CD4-positive, CD25-positive, alpha-beta regulatory T cell (primary cell): Measurements from ENCODE around the gene WNT7B. TPM values are rescaled to one million over a fixed set of nuclear protein-coding genes. Genes with fewer than 3 reads are reported as not detected.

Source experiments
- ATAC-seq, 2 donors: fragments of 150-1000 bp; cut with Tn5 transposase; one replicate each; pipeline ENCODE4 v1.10.0; 2021; ENCODE audit warnings: low read depth in 2 of 2, moderate number of reproducible peaks in 2 of 2, moderate library complexity in 1 of 2
- DNase-seq, 3 donors: peaks; one replicate each; pipeline versions ENCODE4 v3.0.0 to v3.0.0-alpha.2; 2012 to 2022; ENCODE audit warnings: mixed read lengths in 1 of 3
- H3K27ac ChIP-seq: one replicate; pipeline ENCODE4 v1.7.0; 2013; ENCODE audit warnings: mild to moderate bottlenecking, low read length; ENCODE audit not compliant: insufficient read depth, poor library complexity, severe bottlenecking
- H3K27me3 ChIP-seq: one replicate; pipeline ENCODE4 v1.7.0; 2013; ENCODE audit warnings: low read length; ENCODE audit not compliant: control insufficient read depth, insufficient read depth
- H3K36me3 ChIP-seq: one replicate; pipeline ENCODE4 v1.7.0; 2013; ENCODE audit warnings: mild to moderate bottlenecking, low read length, moderate library complexity; ENCODE audit not compliant: control insufficient read depth, insufficient read depth
- H3K4me1 ChIP-seq: 2 replicates; pipeline ENCODE4 v1.7.0; 2013; ENCODE audit warnings: mild to moderate bottlenecking, low read length; ENCODE audit not compliant: insufficient read depth, control insufficient read depth, poor library complexity, severe bottlenecking
- H3K4me3 ChIP-seq: one replicate; pipeline ENCODE4 v1.7.0; 2013; ENCODE audit warnings: low read depth, mild to moderate bottlenecking, low read length, moderate library complexity
- H3K9me3 ChIP-seq, 2 experiments: 1 replicate in 1 of 2; 2 replicates in 1 of 2; pipeline ENCODE4 v1.7.0; 2013; ENCODE audit warnings: low read length in 2 of 2, mild to moderate bottlenecking in 1 of 2, moderate library complexity in 1 of 2; ENCODE audit not compliant: control insufficient read depth in 2 of 2
- H3K27ac Mint-ChIP-seq, 3 donors: one replicate each; pipeline ENCODE4 v1.8.0; 2020 to 2022; ENCODE audit warnings: mild to moderate bottlenecking in 3 of 3, mixed read lengths in 3 of 3, moderate library complexity in 2 of 3
- H3K27me3 Mint-ChIP-seq: one replicate; pipeline ENCODE4 v1.8.0; 2022; ENCODE audit warnings: mild to moderate bottlenecking, mixed read lengths
- H3K36me3 Mint-ChIP-seq: one replicate; pipeline ENCODE4 v1.8.0; 2020; ENCODE audit warnings: mixed read lengths
- H3K4me1 Mint-ChIP-seq, 4 donors: one replicate each; pipeline ENCODE4 v1.8.0; 2020 to 2022; ENCODE audit warnings: mixed read lengths in 4 of 4, mild to moderate bottlenecking in 1 of 4
- H3K4me3 Mint-ChIP-seq, 4 donors: one replicate each; pipeline ENCODE4 v1.8.0; 2020 to 2022; ENCODE audit warnings: mild to moderate bottlenecking in 4 of 4, mixed read lengths in 4 of 4, moderate library complexity in 3 of 4
- H3K9me3 Mint-ChIP-seq, 7 donors: one replicate each; pipeline ENCODE4 v1.8.0; 2020 to 2022; ENCODE audit warnings: mixed read lengths in 7 of 7, mild to moderate bottlenecking in 3 of 7, moderate library complexity in 2 of 7
- polyA plus RNA-seq, 4 donors: library from polyadenylated mRNA; unstranded; fragments of 300-500 nt; fragmentation: Illumina TruSeq; gene quantifications; one replicate each; pipeline ENCODE4 v1.2.3, GENCODE V29; 2021
- total RNA-seq: library from RNA; stranded (reverse); gene quantifications from one replicate; pipeline ENCODE4 v1.2.3, GENCODE V29; 2022

Gene WNT7B
- total and polyA plus RNA-seq, 5 donors from 2014 or later = not detected

GRCh38 chr22:45975164-45976161 is 1.5 kb downstream of the WNT7B start:
- peaks cover 0 to 13% (median 0%) of the 10 kb centered on the region in 4 donors for H3K4me1 Mint-ChIP-seq
- Histone ChIP-seq H3K4me3 (no peak overlapping the region), H3K27me3 (peaks cover 5% of the 10 kb centered on the region), H3K4me1 (peaks cover 29% of the 10 kb centered on the region), H3K9me3 (no peaks in the 10 kb centered on the region), H3K36me3 (no peaks in the 10 kb centered on the region), H3K27ac (no peak overlapping the region)
- H3K27ac Mint-ChIP-seq = no peak overlapping the region
- ATAC-seq (no peak), DNase-seq (no peak)
- peaks cover 28% of the 10 kb centered on the region for H3K27me3 Mint-ChIP-seq
- peak overlapping the region in 2 of 4 donors; percentile 38 to 41 for H3K4me3 Mint-ChIP-seq
- H3K36me3 Mint-ChIP-seq = no peaks in the 10 kb centered on the region
- H3K9me3 Mint-ChIP-seq = peaks cover 0 to 3% (median 0%) of the 10 kb centered on the region in 7 donors

GRCh38 chr22:45974498-45974897 is 2.5 kb downstream of the WNT7B start:
- Mint-ChIP-seq H3K27me3 (peaks cover 34% of the 10 kb centered on the region), H3K36me3 (no peaks in the 10 kb centered on the region), H3K9me3 (peaks cover 0 to 3% (median 0%) of the 10 kb centered on the region in 7 donors), H3K4me1 (peaks cover 0 to 13% (median 0%) of the 10 kb centered on the region in 4 donors), H3K27ac (no peak overlapping the region), H3K4me3 (peak overlapping the region in 1 of 4 donors; percentile 41)
- Histone ChIP-seq H3K4me1 (peaks cover 29% of the 10 kb centered on the region), H3K27me3 (peaks cover 5% of the 10 kb centered on the region), H3K27ac (no peak overlapping the region), H3K4me3 (no peak overlapping the region), H3K9me3 (no peaks in the 10 kb centered on the region), H3K36me3 (no peaks in the 10 kb centered on the region)
- ATAC-seq (no peak), DNase-seq (no peak)

GRCh38 chr22:45972889-45973253 is 4.1 kb downstream of the WNT7B start:
- H3K4me3 Mint-ChIP-seq = no peak overlapping the region
- ATAC-seq = no peak

GRCh38 chr22:45972091-45972888 is 4.7 kb downstream of the WNT7B start:
- no peaks in the 10 kb centered on the region for H3K9me3 ChIP-seq
- no peak overlapping the region for H3K27ac Mint-ChIP-seq
- no peak overlapping the region for H3K4me3 Mint-ChIP-seq
- H3K4me1 Mint-ChIP-seq = peaks cover 0 to 10% (median 0%) of the 10 kb centered on the region in 4 donors
- H3K27me3 Mint-ChIP-seq = peaks cover 34% of the 10 kb centered on the region
- ATAC-seq (no peak), DNase-seq (no peak)
- no peaks in the 10 kb centered on the region for H3K36me3 Mint-ChIP-seq
- H3K4me3 ChIP-seq = no peak overlapping the region
- H3K9me3 Mint-ChIP-seq = peaks cover 0 to 3% (median 0%) of the 10 kb centered on the region in 7 donors
- peaks cover 5% of the 10 kb centered on the region for H3K27me3 ChIP-seq
- H3K4me1 ChIP-seq = peaks cover 9% of the 10 kb centered on the region
- H3K36me3 ChIP-seq = no peaks in the 10 kb centered on the region
- no peak overlapping the region for H3K27ac ChIP-seq

More at GRCh38 chr22:45972889-45973253, 4.1 kb downstream of the WNT7B start:
- Mint-ChIP-seq H3K36me3 (no peaks in the 10 kb centered on the region), H3K27ac (no peak overlapping the region), H3K4me1 (peaks cover 0 to 13% (median 0%) of the 10 kb centered on the region in 4 donors), H3K27me3 (peaks cover 40% of the 10 kb centered on the region), H3K9me3 (peaks cover 0 to 3% (median 0%) of the 10 kb centered on the region in 7 donors)
- no peak overlapping the region for H3K4me3 ChIP-seq
- H3K4me1 ChIP-seq = peaks cover 14% of the 10 kb centered on the region
- H3K36me3 ChIP-seq = no peaks in the 10 kb centered on the region
- no peaks in the 10 kb centered on the region for H3K9me3 ChIP-seq
- no peak overlapping the region for H3K27ac ChIP-seq
- DNase-seq = no peak
- peaks cover 5% of the 10 kb centered on the region for H3K27me3 ChIP-seq

DNA sequence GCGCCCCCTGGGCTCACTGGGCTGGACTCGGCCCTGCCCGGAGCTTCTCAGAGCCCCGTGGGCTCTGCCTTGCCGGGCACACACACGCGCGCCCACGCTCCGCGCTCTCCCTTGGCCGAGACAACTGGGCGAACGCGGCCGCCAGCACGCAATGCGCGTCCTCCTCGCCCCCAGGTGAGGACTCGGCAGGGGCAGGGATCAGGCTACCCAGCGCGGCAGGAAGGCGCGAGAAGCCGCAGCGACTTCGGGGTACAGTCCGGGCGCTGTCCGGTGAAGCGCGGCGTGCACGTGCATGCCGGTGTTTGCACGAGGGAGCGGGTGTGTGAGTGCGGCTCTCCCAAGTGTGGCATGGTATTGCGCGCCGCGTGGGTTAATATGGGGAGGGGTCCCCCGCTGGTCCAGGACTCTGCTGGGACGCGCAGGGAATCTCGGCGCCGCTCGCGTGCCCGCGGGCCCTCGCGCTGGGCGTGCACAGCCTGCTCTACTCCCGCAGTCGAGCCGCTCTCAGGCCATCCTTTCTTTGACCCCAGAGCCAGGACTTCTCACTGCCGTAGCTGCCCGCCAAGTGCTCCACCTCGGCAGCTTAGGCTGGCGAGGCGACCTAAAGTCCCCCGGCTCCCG is 5.4 kb downstream of the WNT7B start:
- DNase-seq = no peak
- Mint-ChIP-seq H3K4me1 (peaks cover 0 to 10% (median 0%) of the 10 kb centered on the region in 4 donors), H3K9me3 (peaks cover 0 to 3% (median 0%) of the 10 kb centered on the region in 7 donors), H3K27ac (no peak overlapping the region), H3K27me3 (peaks cover 34% of the 10 kb centered on the region), H3K36me3 (no peaks in the 10 kb centered on the region), H3K4me3 (no peak overlapping the region)
- Histone ChIP-seq H3K4me1 (peaks cover 3% of the 10 kb centered on the region), H3K4me3 (no peak overlapping the region), H3K27ac (no peak overlapping the region), H3K27me3 (peaks cover 5% of the 10 kb centered on the region), H3K36me3 (no peaks in the 10 kb centered on the region), H3K9me3 (no peaks in the 10 kb centered on the region)
- ATAC-seq = no peak

- H3K9me3 ChIP-seq = no peaks in the 10 kb centered on the region
- peaks cover 0 to 10% (median 0%) of the 10 kb centered on the region in 4 donors for H3K4me1 Mint-ChIP-seq
- ATAC-seq (no peak), DNase-seq (no peak)
- H3K4me1 ChIP-seq = no peaks in the 10 kb centered on the region
- peaks cover 5% of the 10 kb centered on the region for H3K27me3 ChIP-seq
- H3K9me3 Mint-ChIP-seq = peaks cover 0 to 3% (median 0%) of the 10 kb centered on the region in 7 donors
- no peaks in the 10 kb centered on the region for H3K36me3 Mint-ChIP-seq
- H3K4me3 ChIP-seq = no peak overlapping the region
- H3K27ac Mint-ChIP-seq = no peak overlapping the region
- peaks cover 34% of the 10 kb centered on the region for H3K27me3 Mint-ChIP-seq
- no peak overlapping the region for H3K4me3 Mint-ChIP-seq
- no peaks in the 10 kb centered on the region for H3K36me3 ChIP-seq
- H3K27ac ChIP-seq = no peak overlapping the region
Observed at GRCh38 chr22:45970705-45971407, 6.1 kb downstream of the WNT7B start.
